NB4 (cell line): ENCODE measurements around the gene CTSK.
A peak's percentile ranks its signal among the peaks of the same experiment; 100 is the strongest.

Experiments
- POLR2A ChIP-seq: IDR thresholded peaks from 2 replicates; pipeline ENCODE4 v1.6.1; 2011; ENCODE audit warnings: mild to moderate bottlenecking; ENCODE audit not compliant: insufficient read length; ENCODE audit errors: extremely low read depth
- TF ChIP-seq, protein P1 (sequence below): IDR thresholded peaks from one replicate; pipeline ENCODE4 v1.5.1; 2012; ENCODE audit warnings: low read depth, low read length
- TF ChIP-seq, protein P2 (sequence below): IDR thresholded peaks from 2 replicates; pipeline ENCODE4 v1.6.1; 2011; ENCODE audit warnings: low read depth, low read length

DNA sequence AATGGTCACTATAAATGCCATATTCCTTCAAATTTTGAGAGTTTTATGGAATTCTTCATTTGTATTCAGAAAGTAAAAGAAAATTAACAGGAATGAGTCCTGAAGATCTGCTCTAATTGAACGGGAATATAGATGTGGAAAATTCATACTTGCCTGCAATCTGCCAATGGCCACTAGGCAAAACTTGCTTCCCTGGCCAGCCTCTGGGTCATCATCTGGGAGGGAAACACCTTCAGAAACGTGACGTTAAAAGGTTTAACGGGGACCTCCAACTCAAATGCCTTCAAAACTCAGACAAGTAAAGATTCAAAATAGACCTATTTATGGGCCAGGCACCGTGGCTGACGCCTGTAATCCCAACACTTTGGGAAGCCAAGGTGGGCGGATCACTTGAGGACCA is 21.7 kb upstream of the CTSK start:
- TF ChIP-seq, protein P1, sequence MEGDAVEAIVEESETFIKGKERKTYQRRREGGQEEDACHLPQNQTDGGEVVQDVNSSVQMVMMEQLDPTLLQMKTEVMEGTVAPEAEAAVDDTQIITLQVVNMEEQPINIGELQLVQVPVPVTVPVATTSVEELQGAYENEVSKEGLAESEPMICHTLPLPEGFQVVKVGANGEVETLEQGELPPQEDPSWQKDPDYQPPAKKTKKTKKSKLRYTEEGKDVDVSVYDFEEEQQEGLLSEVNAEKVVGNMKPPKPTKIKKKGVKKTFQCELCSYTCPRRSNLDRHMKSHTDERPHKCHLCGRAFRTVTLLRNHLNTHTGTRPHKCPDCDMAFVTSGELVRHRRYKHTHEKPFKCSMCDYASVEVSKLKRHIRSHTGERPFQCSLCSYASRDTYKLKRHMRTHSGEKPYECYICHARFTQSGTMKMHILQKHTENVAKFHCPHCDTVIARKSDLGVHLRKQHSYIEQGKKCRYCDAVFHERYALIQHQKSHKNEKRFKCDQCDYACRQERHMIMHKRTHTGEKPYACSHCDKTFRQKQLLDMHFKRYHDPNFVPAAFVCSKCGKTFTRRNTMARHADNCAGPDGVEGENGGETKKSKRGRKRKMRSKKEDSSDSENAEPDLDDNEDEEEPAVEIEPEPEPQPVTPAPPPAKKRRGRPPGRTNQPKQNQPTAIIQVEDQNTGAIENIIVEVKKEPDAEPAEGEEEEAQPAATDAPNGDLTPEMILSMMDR = peak; percentile 13
- TF ChIP-seq, protein P2, sequence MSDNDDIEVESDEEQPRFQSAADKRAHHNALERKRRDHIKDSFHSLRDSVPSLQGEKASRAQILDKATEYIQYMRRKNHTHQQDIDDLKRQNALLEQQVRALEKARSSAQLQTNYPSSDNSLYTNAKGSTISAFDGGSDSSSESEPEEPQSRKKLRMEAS = no peak
- no peak for TF ChIP-seq POLR2A
